Measurements from ENCODE around the gene GRHPR.
A peak's percentile ranks its signal among the peaks of the same experiment; 100 is the strongest.

The GRHPR gene

GRCh38 chr9:37398464-37399025, 24.0 kb upstream of the GRHPR start:
- FAIRE-seq (no peak), DNase-seq (ENCODE audit: low spot score) (no peak)

- FAIRE-seq (no peak), DNase-seq (ENCODE audit: low spot score) (no peak)
These were observed 23.2 kb upstream of the GRHPR start for GRCh38 chr9:37399336-37399735.

- FAIRE-seq: no peak
- no peak for DNase-seq (ENCODE audit: low spot score)
These were observed 17.9 kb upstream of the GRHPR start for GRCh38 chr9:37404590-37404989.

GRCh38 chr9:37405350-37405749, 17.1 kb upstream of the GRHPR start:
- no peak for FAIRE-seq
- DNase-seq (ENCODE audit: low spot score): no peak

GRCh38 chr9:37405764-37406380, 16.6 kb upstream of the GRHPR start:
- DNase-seq (ENCODE audit: low spot score) (no peak), FAIRE-seq (no peak)

- no peak for FAIRE-seq
- no peak for DNase-seq (ENCODE audit: low spot score)
These were observed 15.7 kb upstream of the GRHPR start for GRCh38 chr9:37406603-37407401.

- FAIRE-seq: no peak
- DNase-seq (ENCODE audit: low spot score): no peak
These were observed 15.0 kb upstream of the GRHPR start for GRCh38 chr9:37407468-37407867.

- DNase-seq (ENCODE audit: low spot score) (peak; percentile 31), FAIRE-seq (no peak)
These were observed 13.4 kb upstream of the GRHPR start for GRCh38 chr9:37408933-37409710.

GRCh38 chr9:37410354-37410861, 12.1 kb upstream of the GRHPR start:
- no peak for DNase-seq (ENCODE audit: low spot score)
- no peak for FAIRE-seq

- no peak for FAIRE-seq
- DNase-seq (ENCODE audit: low spot score): no peak
These were observed 11.3 kb upstream of the GRHPR start for GRCh38 chr9:37410969-37411785.

GRCh38 chr9:37412431-37413151, 9.9 kb upstream of the GRHPR start:
- peak; percentile 6 for DNase-seq (ENCODE audit: low spot score)
- no peak for FAIRE-seq

- DNase-seq (ENCODE audit: low spot score) (no peak), FAIRE-seq (no peak)
These were observed 9.2 kb upstream of the GRHPR start for GRCh38 chr9:37413311-37413710.

- no peak for DNase-seq (ENCODE audit: low spot score)
- FAIRE-seq: no peak
These were observed 8.0 kb upstream of the GRHPR start for GRCh38 chr9:37414503-37414943.

- peak; percentile 31 for DNase-seq (ENCODE audit: low spot score)
- FAIRE-seq: no peak
These were observed 7.3 kb upstream of the GRHPR start for GRCh38 chr9:37415011-37415719.

GRCh38 chr9:37417252-37417803, 5.2 kb upstream of the GRHPR start:
- no peak for FAIRE-seq
- no peak for DNase-seq (ENCODE audit: low spot score)

GRCh38 chr9:37417857-37418618, 4.5 kb upstream of the GRHPR start:
- DNase-seq (ENCODE audit: low spot score): no peak
- no peak for FAIRE-seq

GRCh38 chr9:37419204-37419603, 3.3 kb upstream of the GRHPR start:
- DNase-seq (ENCODE audit: low spot score) (no peak), FAIRE-seq (no peak)

Measured in RCC 7860 (cell line).